HepG2 (cell line): ENCODE data around the gene ATXN2. TPM values are rescaled to one million over a fixed set of nuclear protein-coding genes. Genes with fewer than 3 reads are reported as not detected.

Experiments
- CBX1 ChIP-seq: IDR thresholded peaks from one replicate; pipeline ENCODE4 v1.6.1; 2016; ENCODE audit warnings: antibody characterized with exemption, low read depth
- CCDC6 ChIP-seq: sonication (generic); formaldehyde crosslinking; IDR thresholded peaks from 2 replicates; pipeline ENCODE4 v1.8.1; 2022; ENCODE audit warnings: mild to moderate bottlenecking, missing genetic modification reagents, moderate library complexity
- ERF ChIP-seq: IDR thresholded peaks from 2 replicates; pipeline ENCODE4 v1.6.1; 2018; ENCODE audit warnings: missing biosample characterization, missing genetic modification reagents
- FOXO1 ChIP-seq: sonication (generic); formaldehyde crosslinking; IDR thresholded peaks from 2 replicates; pipeline ENCODE4 v1.4.0; 2020; ENCODE audit warnings: missing genetic modification reagents
- GATAD2A ChIP-seq: IDR thresholded peaks from 2 replicates; pipeline ENCODE4 v1.6.1; 2016
- MLLT10 ChIP-seq: sonication (generic); formaldehyde crosslinking; IDR thresholded peaks from 2 replicates; pipeline ENCODE4 v1.4.0; 2020; ENCODE audit warnings: missing genetic modification reagents
- MYNN ChIP-seq: sonication (generic); formaldehyde crosslinking; IDR thresholded peaks from 2 replicates; pipeline ENCODE4 v1.4.0; 2020; ENCODE audit warnings: mild to moderate bottlenecking, low read depth, missing genetic modification reagents
- NFIC ChIP-seq: IDR thresholded peaks from 2 replicates; pipeline ENCODE4 v1.6.1; 2012; ENCODE audit warnings: mild to moderate bottlenecking, low read length, inconsistent platforms
- PHB2 ChIP-seq: fragments of 450-650 bp; IDR thresholded peaks from 2 replicates; pipeline ENCODE4 v1.6.1; 2018; ENCODE audit not compliant: partially characterized antibody
- RXRA ChIP-seq: sonication (generic); formaldehyde crosslinking; IDR thresholded peaks from 2 replicates; pipeline ENCODE4 v1.5.1; 2020; ENCODE audit warnings: missing genetic modification reagents
- SRSF4 ChIP-seq: fragments of 200-400 bp; formaldehyde crosslinking; IDR thresholded peaks from one replicate; pipeline ENCODE4 v1.6.1; 2018; ENCODE audit warnings: mild to moderate bottlenecking, low read depth, low read length, moderate library complexity; ENCODE audit not compliant: poor library complexity, severe bottlenecking
- STAG1 ChIP-seq: sonication (generic); formaldehyde crosslinking; IDR thresholded peaks from 2 replicates; pipeline ENCODE4 v1.4.0; 2020; ENCODE audit warnings: missing genetic modification reagents
- ZFP36 ChIP-seq: fragments of 150-350 bp; IDR thresholded peaks from 2 replicates; pipeline ENCODE4 v1.6.1; 2018; ENCODE audit warnings: borderline replicate concordance, low read length, low read depth; ENCODE audit not compliant: partially characterized antibody
- ZNF737 ChIP-seq: sonication (generic); formaldehyde crosslinking; IDR thresholded peaks from 2 replicates; pipeline ENCODE4 v1.5.0; 2020; ENCODE audit warnings: missing genetic modification reagents, mild to moderate bottlenecking, borderline replicate concordance
- polyA plus RNA-seq, 8 experiments: library from polyadenylated mRNA; depleted of rRNA in 3 of 8; stranded (reverse) in 7 of 8; unstranded in 1 of 8; fragments of >200 nt; fragmentation: Illumina TruSeq in 4 of 8; extraction: Trizol in 4 of 8; gene quantifications; 2 replicates each; pipeline versions ENCODE4 v1.2.1 to v1.2.3, GENCODE V29; 2011 to 2016; ENCODE audit warnings: low read depth in 4 of 8, missing spikeins in 1 of 8, mixed read lengths in 1 of 8; ENCODE audit not compliant: insufficient read depth in 1 of 8
- total RNA-seq, 5 experiments: library from RNA; depleted of rRNA; stranded (reverse); fragments of >200 nt; fragmentation: Illumina TruSeq; extraction: Trizol; gene quantifications; 2 replicates each; pipeline ENCODE4 v1.2.3, GENCODE V29; 2016; ENCODE audit warnings: low read depth in 1 of 5
- TF ChIP-seq, protein P1 (sequence below): sonication (generic); formaldehyde crosslinking; IDR thresholded peaks from 2 replicates; pipeline ENCODE4 v1.8.1; 2023; ENCODE audit warnings: mild to moderate bottlenecking, moderate library complexity, missing genetic modification reagents
- TF ChIP-seq, protein P2 (sequence below): sonication (generic); formaldehyde crosslinking; IDR thresholded peaks from 2 replicates; pipeline ENCODE4 v1.4.0; 2020; ENCODE audit warnings: missing genetic modification reagents
- TF ChIP-seq, protein P3 (sequence below), 2 experiments: IDR thresholded peaks; 2 replicates each; pipeline ENCODE4 v1.6.1; 2011 to 2012; ENCODE audit warnings: low read length in 2 of 2, borderline replicate concordance in 1 of 2, low read depth in 1 of 2, mild to moderate bottlenecking in 1 of 2, moderate library complexity in 1 of 2
- TF ChIP-seq, protein P4 (sequence below): sonication (generic); formaldehyde crosslinking; IDR thresholded peaks from 2 replicates; pipeline ENCODE4 v1.4.0; 2020; ENCODE audit warnings: missing genetic modification reagents, borderline replicate concordance
- TF ChIP-seq, protein P5 (sequence below): sonication (generic); formaldehyde crosslinking; IDR thresholded peaks from 2 replicates; pipeline ENCODE4 v1.5.1; 2020; ENCODE audit warnings: missing genetic modification reagents, mild to moderate bottlenecking, borderline replicate concordance

Gene ATXN2
- total and polyA plus RNA-seq, 2 of the 13 experiments (the other 11 are each of a cell fraction or from before 2014, with no cell fraction given) = 18.1 to 27.1 TPM

DNA sequence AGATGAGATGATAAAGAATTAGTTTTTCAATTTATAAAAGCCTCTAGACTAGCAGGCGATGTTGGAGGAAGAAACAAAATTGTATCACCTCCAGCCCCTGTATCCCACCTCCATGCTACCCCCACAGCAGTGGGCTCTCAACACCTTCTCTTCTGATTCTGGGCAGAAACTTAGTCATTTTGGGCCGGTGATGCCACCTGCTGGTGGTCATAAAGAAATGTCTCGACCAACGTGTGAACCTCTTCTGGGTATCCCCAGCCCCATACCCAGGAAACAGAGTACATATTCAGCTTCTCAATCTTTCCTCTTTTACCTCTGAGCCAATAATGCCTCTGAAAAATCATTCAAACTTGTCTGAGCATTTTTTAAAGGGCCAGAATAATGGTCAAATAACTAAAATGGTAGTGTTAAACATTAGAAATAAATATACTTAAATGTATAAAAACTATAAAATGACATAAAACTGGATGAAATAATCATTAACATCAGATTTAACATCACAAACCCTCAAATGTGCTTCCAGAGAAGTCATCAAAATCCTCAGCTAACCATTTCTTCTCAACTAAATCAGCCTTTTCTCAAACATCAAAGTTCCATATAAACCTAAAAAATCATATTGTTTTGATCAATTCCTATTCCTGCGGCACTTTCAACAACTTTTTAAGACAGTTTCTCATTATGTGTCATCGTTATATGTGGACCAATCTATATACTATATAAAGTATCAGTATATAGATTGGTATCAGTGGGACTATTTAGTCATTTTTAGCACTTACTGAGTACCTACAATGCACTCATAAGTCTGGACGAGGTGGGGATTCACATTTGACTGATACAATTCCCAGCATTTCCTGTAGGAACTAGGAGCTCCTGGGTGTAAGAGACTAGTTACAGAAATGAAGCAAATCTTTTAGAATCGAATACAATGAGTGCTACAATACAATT, 69.4 kb downstream of the ATXN2 start (continued):
- no peak for TF ChIP-seq PHB2
- peak; percentile 15; the same call in 1 of the 2 replicates for TF ChIP-seq GATAD2A (CRISPR knock-in tag)
- TF ChIP-seq RXRA (CRISPR knock-in tag) = no peak
- TF ChIP-seq, protein P1, sequence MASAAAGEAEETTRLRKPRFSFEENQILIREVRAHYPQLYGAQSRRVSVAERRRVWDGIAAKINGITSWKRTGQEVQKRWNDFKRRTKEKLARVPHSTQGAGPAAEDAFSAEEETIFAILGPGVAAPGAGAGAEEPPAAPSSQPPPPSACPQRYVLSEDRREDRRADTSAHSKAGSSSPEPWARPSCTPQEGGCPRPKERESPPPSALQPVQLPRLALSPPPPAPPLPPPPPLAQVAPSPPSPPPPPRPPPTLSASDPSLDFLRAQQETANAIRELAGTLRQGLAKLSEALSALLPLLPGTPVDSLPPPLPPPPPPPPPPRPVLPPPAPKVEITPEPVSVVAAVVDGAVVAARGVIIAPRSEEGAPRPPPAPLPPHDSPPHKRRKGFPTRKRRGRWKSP (CRISPR knock-in tag) = no peak
- no peak for TF ChIP-seq CBX1
- TF ChIP-seq, protein P2, sequence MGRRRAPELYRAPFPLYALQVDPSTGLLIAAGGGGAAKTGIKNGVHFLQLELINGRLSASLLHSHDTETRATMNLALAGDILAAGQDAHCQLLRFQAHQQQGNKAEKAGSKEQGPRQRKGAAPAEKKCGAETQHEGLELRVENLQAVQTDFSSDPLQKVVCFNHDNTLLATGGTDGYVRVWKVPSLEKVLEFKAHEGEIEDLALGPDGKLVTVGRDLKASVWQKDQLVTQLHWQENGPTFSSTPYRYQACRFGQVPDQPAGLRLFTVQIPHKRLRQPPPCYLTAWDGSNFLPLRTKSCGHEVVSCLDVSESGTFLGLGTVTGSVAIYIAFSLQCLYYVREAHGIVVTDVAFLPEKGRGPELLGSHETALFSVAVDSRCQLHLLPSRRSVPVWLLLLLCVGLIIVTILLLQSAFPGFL (CRISPR knock-in tag) = no peak
- TF ChIP-seq, protein P3, sequence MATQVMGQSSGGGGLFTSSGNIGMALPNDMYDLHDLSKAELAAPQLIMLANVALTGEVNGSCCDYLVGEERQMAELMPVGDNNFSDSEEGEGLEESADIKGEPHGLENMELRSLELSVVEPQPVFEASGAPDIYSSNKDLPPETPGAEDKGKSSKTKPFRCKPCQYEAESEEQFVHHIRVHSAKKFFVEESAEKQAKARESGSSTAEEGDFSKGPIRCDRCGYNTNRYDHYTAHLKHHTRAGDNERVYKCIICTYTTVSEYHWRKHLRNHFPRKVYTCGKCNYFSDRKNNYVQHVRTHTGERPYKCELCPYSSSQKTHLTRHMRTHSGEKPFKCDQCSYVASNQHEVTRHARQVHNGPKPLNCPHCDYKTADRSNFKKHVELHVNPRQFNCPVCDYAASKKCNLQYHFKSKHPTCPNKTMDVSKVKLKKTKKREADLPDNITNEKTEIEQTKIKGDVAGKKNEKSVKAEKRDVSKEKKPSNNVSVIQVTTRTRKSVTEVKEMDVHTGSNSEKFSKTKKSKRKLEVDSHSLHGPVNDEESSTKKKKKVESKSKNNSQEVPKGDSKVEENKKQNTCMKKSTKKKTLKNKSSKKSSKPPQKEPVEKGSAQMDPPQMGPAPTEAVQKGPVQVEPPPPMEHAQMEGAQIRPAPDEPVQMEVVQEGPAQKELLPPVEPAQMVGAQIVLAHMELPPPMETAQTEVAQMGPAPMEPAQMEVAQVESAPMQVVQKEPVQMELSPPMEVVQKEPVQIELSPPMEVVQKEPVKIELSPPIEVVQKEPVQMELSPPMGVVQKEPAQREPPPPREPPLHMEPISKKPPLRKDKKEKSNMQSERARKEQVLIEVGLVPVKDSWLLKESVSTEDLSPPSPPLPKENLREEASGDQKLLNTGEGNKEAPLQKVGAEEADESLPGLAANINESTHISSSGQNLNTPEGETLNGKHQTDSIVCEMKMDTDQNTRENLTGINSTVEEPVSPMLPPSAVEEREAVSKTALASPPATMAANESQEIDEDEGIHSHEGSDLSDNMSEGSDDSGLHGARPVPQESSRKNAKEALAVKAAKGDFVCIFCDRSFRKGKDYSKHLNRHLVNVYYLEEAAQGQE (IDR thresholded peaks at IDR 0.05; ENCODE audit: borderline replicate concordance in 1 of 2, low read depth in 1 of 2, low read length in 2 of 2) = no peak
- TF ChIP-seq SRSF4 = no peak
- TF ChIP-seq MLLT10 = no peak
- TF ChIP-seq STAG1 (CRISPR knock-in tag) = peak; percentile 51
- TF ChIP-seq ZNF737 (CRISPR knock-in tag) = no peak
- TF ChIP-seq ZFP36 = no peak
- no peak for TF ChIP-seq CCDC6 (CRISPR knock-in tag)
- TF ChIP-seq, protein P4, sequence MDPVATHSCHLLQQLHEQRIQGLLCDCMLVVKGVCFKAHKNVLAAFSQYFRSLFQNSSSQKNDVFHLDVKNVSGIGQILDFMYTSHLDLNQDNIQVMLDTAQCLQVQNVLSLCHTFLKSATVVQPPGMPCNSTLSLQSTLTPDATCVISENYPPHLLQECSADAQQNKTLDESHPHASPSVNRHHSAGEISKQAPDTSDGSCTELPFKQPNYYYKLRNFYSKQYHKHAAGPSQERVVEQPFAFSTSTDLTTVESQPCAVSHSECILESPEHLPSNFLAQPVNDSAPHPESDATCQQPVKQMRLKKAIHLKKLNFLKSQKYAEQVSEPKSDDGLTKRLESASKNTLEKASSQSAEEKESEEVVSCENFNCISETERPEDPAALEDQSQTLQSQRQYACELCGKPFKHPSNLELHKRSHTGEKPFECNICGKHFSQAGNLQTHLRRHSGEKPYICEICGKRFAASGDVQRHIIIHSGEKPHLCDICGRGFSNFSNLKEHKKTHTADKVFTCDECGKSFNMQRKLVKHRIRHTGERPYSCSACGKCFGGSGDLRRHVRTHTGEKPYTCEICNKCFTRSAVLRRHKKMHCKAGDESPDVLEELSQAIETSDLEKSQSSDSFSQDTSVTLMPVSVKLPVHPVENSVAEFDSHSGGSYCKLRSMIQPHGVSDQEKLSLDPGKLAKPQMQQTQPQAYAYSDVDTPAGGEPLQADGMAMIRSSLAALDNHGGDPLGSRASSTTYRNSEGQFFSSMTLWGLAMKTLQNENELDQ (CRISPR knock-in tag) = no peak
- TF ChIP-seq NFIC = no peak
- TF ChIP-seq, protein P5, sequence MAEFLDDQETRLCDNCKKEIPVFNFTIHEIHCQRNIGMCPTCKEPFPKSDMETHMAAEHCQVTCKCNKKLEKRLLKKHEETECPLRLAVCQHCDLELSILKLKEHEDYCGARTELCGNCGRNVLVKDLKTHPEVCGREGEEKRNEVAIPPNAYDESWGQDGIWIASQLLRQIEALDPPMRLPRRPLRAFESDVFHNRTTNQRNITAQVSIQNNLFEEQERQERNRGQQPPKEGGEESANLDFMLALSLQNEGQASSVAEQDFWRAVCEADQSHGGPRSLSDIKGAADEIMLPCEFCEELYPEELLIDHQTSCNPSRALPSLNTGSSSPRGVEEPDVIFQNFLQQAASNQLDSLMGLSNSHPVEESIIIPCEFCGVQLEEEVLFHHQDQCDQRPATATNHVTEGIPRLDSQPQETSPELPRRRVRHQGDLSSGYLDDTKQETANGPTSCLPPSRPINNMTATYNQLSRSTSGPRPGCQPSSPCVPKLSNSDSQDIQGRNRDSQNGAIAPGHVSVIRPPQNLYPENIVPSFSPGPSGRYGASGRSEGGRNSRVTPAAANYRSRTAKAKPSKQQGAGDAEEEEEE (CRISPR knock-in tag) = no peak
- no peak for TF ChIP-seq FOXO1 (CRISPR knock-in tag)
- TF ChIP-seq ERF (CRISPR knock-in tag) = no peak
- TF ChIP-seq MYNN (CRISPR knock-in tag) = no peak
